GM18505 (cell line): ENCODE results near the gene MAST2.

Experiments used
- ATAC-seq: cut with Tn5 transposase; IDR thresholded peaks from one replicate; pipeline ENCODE4 v1.9.1; 2021; ENCODE audit not compliant: unreplicated experiment
- POLR2A ChIP-seq: IDR thresholded peaks from 4 replicates; pipeline ENCODE4 v1.6.1; 2011; ENCODE audit warnings: borderline replicate concordance; ENCODE audit not compliant: insufficient read depth, insufficient read length; ENCODE audit errors: extremely low read depth

The MAST2 gene

GRCh38 chr1:46001081-46001785 is 197.8 kb downstream of the MAST2 start:
- no peak for TF ChIP-seq POLR2A
- no peak for ATAC-seq

DNA sequence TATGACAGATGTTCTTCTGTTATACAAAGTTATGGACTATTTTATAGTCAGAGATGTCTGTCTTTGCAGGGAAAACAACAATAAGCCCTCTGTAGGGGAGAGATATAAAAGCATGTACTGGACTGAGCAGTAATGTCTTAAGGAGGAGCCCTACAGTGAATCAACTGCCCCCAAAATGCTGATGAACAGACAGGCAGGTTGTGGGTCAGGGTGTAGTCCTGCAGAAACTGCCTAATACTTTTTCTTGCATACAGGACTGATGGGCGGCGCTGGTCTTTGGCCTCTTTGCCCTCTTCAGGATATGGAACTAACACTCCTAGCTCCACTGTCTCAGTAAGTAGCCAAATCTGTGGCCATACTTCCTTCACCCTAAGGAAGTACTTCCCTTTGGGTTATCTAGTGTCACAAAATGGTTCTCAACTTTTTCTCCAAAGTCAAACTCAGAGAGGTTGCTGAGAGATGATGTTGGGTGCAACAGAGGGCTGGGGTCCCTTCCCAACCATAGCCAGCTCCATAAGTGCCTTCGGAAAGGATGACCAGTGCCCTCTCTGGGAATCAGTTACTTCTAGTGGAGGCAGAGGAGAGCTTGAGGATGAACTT is 199.2 kb downstream of the MAST2 start:
- no peak for TF ChIP-seq POLR2A
- no peak for ATAC-seq

GRCh38 chr1:46003315-46003714 is 199.9 kb downstream of the MAST2 start:
- ATAC-seq: no peak
- TF ChIP-seq POLR2A: no peak

- no peak for ATAC-seq
- no peak for TF ChIP-seq POLR2A
Observed at GRCh38 chr1:46004492-46004891, 201.1 kb downstream of the MAST2 start.

GRCh38 chr1:46005594-46005993 is 202.2 kb downstream of the MAST2 start:
- ATAC-seq: no peak
- no peak for TF ChIP-seq POLR2A

DNA sequence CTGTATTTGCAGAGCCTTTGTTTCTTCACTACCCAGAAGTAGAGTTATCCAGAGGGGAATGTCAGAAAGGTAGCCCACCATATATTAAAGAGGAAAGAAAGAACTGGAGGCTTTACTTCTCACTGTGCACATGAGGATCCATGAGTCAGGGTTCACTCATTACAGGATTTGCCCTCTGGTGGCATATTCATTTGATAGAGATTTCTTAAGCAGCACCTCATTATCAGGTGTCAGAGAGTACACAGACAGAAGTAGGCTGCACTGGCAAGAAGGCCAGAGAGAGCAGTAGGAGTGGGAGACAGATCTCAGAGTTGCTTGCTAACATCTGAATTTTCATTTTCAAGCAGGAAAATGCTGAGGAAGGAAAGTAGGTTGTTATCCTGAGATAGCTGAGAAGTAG is 205.2 kb downstream of the MAST2 start:
- no peak for TF ChIP-seq POLR2A
- ATAC-seq: no peak

- no peak for TF ChIP-seq POLR2A
- no peak for ATAC-seq
Observed at GRCh38 chr1:46010611-46011010, 207.2 kb downstream of the MAST2 start.

DNA sequence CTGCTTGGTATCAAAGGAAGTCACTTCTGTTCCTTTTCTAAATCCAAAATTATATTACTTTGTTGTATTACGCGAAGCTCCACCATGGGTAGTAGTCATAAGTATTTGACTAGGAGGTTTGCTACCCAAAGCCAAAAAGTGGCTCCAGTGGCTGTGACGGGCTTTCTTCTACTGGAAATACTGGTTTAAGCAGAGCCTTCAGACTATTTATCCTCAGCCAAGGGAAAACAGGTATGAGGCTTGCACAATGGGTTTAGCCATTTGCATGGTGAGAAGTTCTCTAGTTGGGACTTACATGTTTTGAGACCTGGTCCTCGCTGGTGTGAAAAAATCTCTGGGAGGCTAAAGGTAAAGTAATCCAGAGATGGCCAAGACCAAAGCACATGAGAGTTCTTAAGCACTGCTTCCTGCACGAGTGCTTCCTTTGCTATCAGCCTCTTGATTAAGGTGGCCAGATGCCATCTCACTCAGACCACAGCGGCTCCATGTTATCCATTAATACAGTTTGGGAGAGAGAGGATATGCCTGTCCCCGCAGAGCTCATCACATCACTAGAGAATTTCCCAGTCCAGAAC is 207.8 kb downstream of the MAST2 start:
- TF ChIP-seq POLR2A: no peak

GRCh38 chr1:46012236-46012635 is 208.8 kb downstream of the MAST2 start:
- no peak for TF ChIP-seq POLR2A
- ATAC-seq: no peak

More for the DNA sequence above, 207.8 kb downstream of the MAST2 start:
- no peak for ATAC-seq

- no peak for ATAC-seq
Observed at GRCh38 chr1:46013581-46013980, 210.2 kb downstream of the MAST2 start.

GRCh38 chr1:46017876-46018503 is 214.6 kb downstream of the MAST2 start:
- ATAC-seq: no peak

More at GRCh38 chr1:46013581-46013980, 210.2 kb downstream of the MAST2 start:
- TF ChIP-seq POLR2A: no peak

DNA sequence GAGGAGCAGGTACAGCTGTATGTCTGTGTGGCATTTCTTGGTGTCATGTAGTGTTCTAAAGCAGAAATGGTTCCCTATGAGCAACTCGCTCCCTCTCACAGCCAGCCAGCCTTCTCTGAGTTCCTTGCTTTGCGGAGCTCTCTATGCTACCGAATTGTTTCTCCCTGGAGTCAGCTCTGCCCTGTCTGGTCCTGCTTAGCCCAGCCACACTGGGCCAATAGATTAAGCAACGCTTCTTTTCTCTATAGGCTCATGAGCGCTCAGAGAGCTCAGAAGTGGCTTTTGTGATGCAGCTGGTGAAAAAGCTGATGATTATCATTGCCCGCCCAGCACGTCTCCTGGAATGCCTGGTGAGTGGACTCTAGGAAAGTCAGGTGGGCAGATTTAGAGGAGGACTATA is 215.9 kb downstream of the MAST2 start:
- TF ChIP-seq POLR2A: no peak
- ATAC-seq: no peak

More at GRCh38 chr1:46017876-46018503, 214.6 kb downstream of the MAST2 start:
- no peak for TF ChIP-seq POLR2A

DNA sequence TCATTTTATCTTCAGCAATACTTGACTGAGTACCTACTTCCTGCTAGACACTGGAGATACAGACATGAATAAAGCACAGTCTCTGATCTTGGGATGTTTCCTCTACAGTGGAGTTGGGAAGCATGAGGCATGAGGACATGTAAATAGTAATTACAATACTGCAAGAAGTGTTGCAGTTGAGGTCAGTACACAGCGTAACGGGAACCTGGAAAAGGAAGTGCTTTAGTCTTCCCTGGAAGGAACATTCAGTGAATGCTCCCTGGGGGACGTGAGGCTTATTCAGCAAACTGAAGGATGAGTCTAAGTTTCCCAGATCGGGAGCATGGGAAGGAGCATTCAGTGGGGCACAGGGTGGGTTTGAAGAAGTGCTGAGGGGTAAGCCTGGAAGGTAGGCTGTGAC is 216.6 kb downstream of the MAST2 start:
- ATAC-seq: no peak
- TF ChIP-seq POLR2A: no peak
